GM12878 (cell line): ENCODE measurements around the gene IL37. TPM values are rescaled to one million over a fixed set of nuclear protein-coding genes. Genes with fewer than 3 reads are reported as not detected.

Source experiments
- ATAC-seq: fragments of 200-7000 bp; cut with Tn5 transposase; 3 replicates; pipeline ENCODE4 v1.9.1; 2020; ENCODE audit warnings: mild to moderate bottlenecking, moderate library complexity
- BruUV-seq: library from RNA; stranded (reverse); fragments of 400-500 nt; replicated peaks from 2 replicates; lab custom pipeline; 2021; lab: Mats Ljungman, UMichigan
- CTCF ChIA-PET: fragments of 300-600 bp; sonication (Branson Sonifier 250); formaldehyde crosslinking; extraction: SDS; loops from one replicate; lab custom pipeline; 2021; ENCODE audit warnings: inconsistent platforms; lab: Yijun Ruan, JAX
- POLR2A ChIA-PET: fragments of 350-600 bp; formaldehyde crosslinking; extraction: SDS; loops from one replicate; lab custom pipeline; 2021; ENCODE audit warnings: inconsistent platforms; lab: Charles Lee
- RAD21 ChIA-PET: fragments of 300-600 bp; sonication (Branson Sonifier 250); formaldehyde crosslinking; loops from one replicate; lab custom pipeline; 2023; ENCODE audit warnings: antibody characterized with exemption; ENCODE audit not compliant: unreplicated experiment; lab: Charles Lee
- SMC1A ChIA-PET: fragments of 300-600 bp; sonication (Branson Sonifier 250); formaldehyde crosslinking; loops from one replicate; lab custom pipeline; 2023; ENCODE audit not compliant: unreplicated experiment, uncharacterized antibody; lab: Charles Lee
- DNase-seq: peaks from one replicate; pipeline ENCODE4 v3.0.0-alpha.2; 2011; ENCODE audit warnings: low read depth, low spot score
- FAIRE-seq: peaks from 3 replicates; lab custom pipeline; 2011; peaks lifted over from hg19 to GRCh38; lab: Jason Lieb, UNC
- H2AFZ ChIP-seq: 2 replicates; pipeline ENCODE4 v1.6.0; 2011; ENCODE audit warnings: low read depth, low read length, control low read depth; ENCODE audit not compliant: control insufficient read depth
- H3K27ac ChIP-seq: 2 replicates; pipeline ENCODE4 v1.5.1; 2011; ENCODE audit warnings: control low read depth; ENCODE audit not compliant: control insufficient read depth, insufficient read depth
- H3K27me3 ChIP-seq, 2 experiments: replicated peaks in 1 of 2; 2 replicates each; pipeline versions ENCODE4 v1.6.0 to v1.6.1; 2011; ENCODE audit warnings: low read length in 1 of 2; ENCODE audit not compliant: control insufficient read depth in 2 of 2, insufficient read depth in 2 of 2
- H3K36me3 ChIP-seq, 2 experiments: 2 replicates each; pipeline ENCODE4 v1.5.1; 2011; ENCODE audit warnings: low read length in 1 of 2; ENCODE audit not compliant: control insufficient read depth in 2 of 2, insufficient read depth in 2 of 2
- H3K4me1 ChIP-seq: 2 replicates; pipeline ENCODE4 v1.6.1; 2011; ENCODE audit warnings: mild to moderate bottlenecking, low read length, moderate library complexity, mixed read lengths; ENCODE audit not compliant: control insufficient read depth, insufficient read depth
- H3K4me2 ChIP-seq: 2 replicates; pipeline ENCODE4 v1.6.0; 2011; ENCODE audit warnings: control low read depth; ENCODE audit not compliant: control insufficient read depth, insufficient read depth
- H3K4me3 ChIP-seq: fragments of 200-600 bp; sonication (generic); 2 replicates; pipeline ENCODE4 v1.5.1; 2016
- H3K79me2 ChIP-seq: 2 replicates; pipeline ENCODE4 v1.6.0; 2011; ENCODE audit warnings: low read length; ENCODE audit not compliant: control insufficient read depth, insufficient read depth
- H3K9ac ChIP-seq: 2 replicates; pipeline ENCODE4 v1.8.0; 2011; ENCODE audit warnings: low read length, control low read depth, mixed read lengths; ENCODE audit not compliant: control insufficient read depth, insufficient read depth
- H3K9me3 ChIP-seq: replicated peaks from 3 replicates; pipeline ENCODE4 v1.5.1; 2011; ENCODE audit warnings: mild to moderate bottlenecking, low read length; ENCODE audit not compliant: control insufficient read depth, insufficient read depth
- H4K20me1 ChIP-seq: 2 replicates; pipeline ENCODE4 v1.6.0; 2011; ENCODE audit not compliant: control insufficient read depth, insufficient read depth
- ATF3 ChIP-seq: IDR thresholded peaks from 2 replicates; pipeline ENCODE4 v1.6.1; 2011; ENCODE audit warnings: low read depth, mild to moderate bottlenecking, low read length, moderate library complexity, borderline replicate concordance; ENCODE audit errors: extremely low read depth
- BCL11A ChIP-seq: IDR thresholded peaks from 2 replicates; pipeline ENCODE4 v1.6.1; 2011; ENCODE audit warnings: low read depth, low read length
- CUX1 ChIP-seq: IDR thresholded peaks from 2 replicates; pipeline ENCODE4 v1.6.1; 2012; ENCODE audit warnings: improper control_type of control experiment, low read depth, low read length; ENCODE audit not compliant: insufficient replicate concordance
- IRF4 ChIP-seq: IDR thresholded peaks from 2 replicates; pipeline ENCODE4 v1.6.1; 2011; ENCODE audit warnings: low read depth, low read length
- MYC ChIP-seq: IDR thresholded peaks from 2 replicates; pipeline ENCODE4 v1.6.1; 2011; ENCODE audit warnings: mild to moderate bottlenecking, low read length, moderate library complexity, inconsistent platforms; ENCODE audit not compliant: insufficient read depth, insufficient replicate concordance, insufficient read length, severe bottlenecking
- POLR2A ChIP-seq: IDR thresholded peaks from 2 replicates; pipeline ENCODE4 v1.6.1; 2011; ENCODE audit warnings: low read depth, mild to moderate bottlenecking, low read length
- POU2F2 ChIP-seq: IDR thresholded peaks from 3 replicates; pipeline ENCODE4 v1.6.1; 2011; ENCODE audit warnings: low read depth, mild to moderate bottlenecking, low read length, borderline replicate concordance
- RBBP5 ChIP-seq: fragments of 200-600 bp; sonication (generic); conservative IDR thresholded peaks from 2 replicates; pipeline ENCODE4 v1.6.1; 2016
- SMAD5 ChIP-seq: IDR thresholded peaks from 2 replicates; pipeline ENCODE4 v1.6.1; 2016; ENCODE audit warnings: antibody characterized with exemption, low read depth
- ZBTB11 ChIP-seq: fragments of 450-650 bp; formaldehyde crosslinking; IDR thresholded peaks from 2 replicates; pipeline ENCODE4 v1.5.0; 2022; ENCODE audit warnings: mild to moderate bottlenecking, missing genetic modification characterization
- WGBS: methylation state at CpG from one replicate; pipeline ENCODE4 v1.1.6; 2016; ENCODE audit warnings: low lambda C conversion rate; ENCODE audit not compliant: insufficient replicate concordance, insufficient coverage; ENCODE audit errors: missing lambda C conversion rate; 5-methylcytosine and 5-hydroxymethylcytosine counted together
- in situ Hi-C: fragments of 300-500 bp; cut with MboI; formaldehyde crosslinking; loops from 9 replicates; pipeline ENCODE4 v1.14.3; 2018; ENCODE audit warnings: mixed read lengths
- intact Hi-C: fragments of 100-400 bp; cut with micrococcal nuclease; formaldehyde crosslinking; loops from one replicate; pipeline ENCODE4 v1.14.2; 2022; ENCODE audit not compliant: unreplicated experiment
- polyA plus RNA-seq, 11 experiments: library from polyadenylated mRNA; depleted of rRNA in 4 of 11; unstranded in 6 of 11; stranded (reverse) in 5 of 11; fragments of >200 nt; fragmentation: Nextera tagmentation in 4 of 11; fragmentation: Illumina TruSeq in 1 of 11; extraction: Ambion mirVana in 4 of 11; extraction: Trizol in 1 of 11; gene quantifications; 1 replicate in 1 of 11; 2 replicates in 10 of 11; pipeline versions ENCODE4 v1.2.1 to v1.2.3, GENCODE V29; 2011 to 2016; ENCODE audit warnings: inconsistent platforms in 2 of 11, missing spikeins in 2 of 11, low read depth in 1 of 11
- total RNA-seq, 4 experiments: library from RNA; depleted of rRNA in 3 of 4; stranded (reverse); fragments of >200 nt in 3 of 4; fragmentation: Illumina TruSeq in 1 of 4; extraction: Trizol in 1 of 4; gene quantifications; 2 replicates each; pipeline versions ENCODE4 v1.2.1 to v1.2.3, GENCODE V29; 2013 to 2021

The IL37 gene
- total and polyA plus RNA-seq, 10 of the 15 experiments (the other 5 are each of a cell fraction or from before 2014, with no cell fraction given): 0.41 to 0.54 TPM; not detected in 8

GRCh38 chr2:112883669-112884068 is 27.3 kb upstream of the IL37 start:
- intact Hi-C loops: loop anchor here (2.0 kb wide), 2 partner anchors 57 to 283 kb away; no protein-coding TSS in a partner anchor
- DNase-seq (no peak), ATAC-seq (no peak), FAIRE-seq (no peak)
- H3K36me3 ChIP-seq: no peaks in the 10 kb centered on the region
- BruUV-seq: no TSS peak
- 53% methylated on average over 2 of the region's 2 CpGs for WGBS
- TF ChIP-seq POLR2A (no peak), ATF3 (no peak), IRF4 (no peak), BCL11A (no peak), MYC (no peak), CUX1 (no peak), POU2F2 (no peak), SMAD5 (no peak), ZBTB11 (CRISPR knock-in tag) (no peak), RBBP5 (no peak)
- CTCF ChIA-PET: interaction anchor here (0.6 to 12.0 kb wide), 6 partner anchors 19 to 257 kb away, joined by 4 to 496 read pairs (median 24); no protein-coding TSS in a partner anchor
- POLR2A ChIA-PET: interaction anchor here (1.4 to 1.5 kb wide), 2 partner anchors 41 to 134 kb away, joined by 4 to 5 read pairs; no protein-coding TSS in a partner anchor
- H3K4me2 ChIP-seq: no peak overlapping the region
- H3K79me2 ChIP-seq: no peaks in the 10 kb centered on the region
- no peak overlapping the region for H2AFZ ChIP-seq
- H4K20me1 ChIP-seq: no peaks in the 10 kb centered on the region
- no peak overlapping the region for H3K27ac ChIP-seq
- H3K4me1 ChIP-seq: peaks cover 39% of the 10 kb centered on the region
- no peaks in the 10 kb centered on the region for H3K9me3 ChIP-seq
- no peaks in the 10 kb centered on the region for H3K27me3 ChIP-seq
- SMC1A ChIA-PET: interaction anchor here (1.7 to 12.1 kb wide), 6 partner anchors 19 to 175 kb away, joined by 4 to 362 read pairs (median 24); partner anchors contain the start of gene IL1B
- in situ Hi-C loops: no loop called here
- H3K9ac ChIP-seq: no peak overlapping the region
- RAD21 ChIA-PET: interaction anchor here (2.6 to 11.8 kb wide), 4 partner anchors 58 to 157 kb away, joined by 13 to 281 read pairs (median 18); no protein-coding TSS in a partner anchor
- no peak overlapping the region for H3K4me3 ChIP-seq
